GM12878 (cell line): ENCODE measurements around the gene SLC16A9. TPM values are rescaled to one million over a fixed set of nuclear protein-coding genes. Genes with fewer than 3 reads are reported as not detected.

Source experiments
- ATAC-seq: fragments of 200-7000 bp; cut with Tn5 transposase; 3 replicates; pipeline ENCODE4 v1.9.1; 2020; ENCODE audit warnings: mild to moderate bottlenecking, moderate library complexity
- BruUV-seq: library from RNA; stranded (reverse); fragments of 400-500 nt; replicated peaks from 2 replicates; lab custom pipeline; 2021; lab: Mats Ljungman, UMichigan
- CTCF ChIA-PET: fragments of 300-600 bp; sonication (Branson Sonifier 250); formaldehyde crosslinking; extraction: SDS; loops from one replicate; lab custom pipeline; 2021; ENCODE audit warnings: inconsistent platforms; lab: Yijun Ruan, JAX
- POLR2A ChIA-PET: fragments of 350-600 bp; formaldehyde crosslinking; extraction: SDS; loops from one replicate; lab custom pipeline; 2021; ENCODE audit warnings: inconsistent platforms; lab: Charles Lee
- RAD21 ChIA-PET: fragments of 300-600 bp; sonication (Branson Sonifier 250); formaldehyde crosslinking; loops from one replicate; lab custom pipeline; 2023; ENCODE audit warnings: antibody characterized with exemption; ENCODE audit not compliant: unreplicated experiment; lab: Charles Lee
- SMC1A ChIA-PET: fragments of 300-600 bp; sonication (Branson Sonifier 250); formaldehyde crosslinking; loops from one replicate; lab custom pipeline; 2023; ENCODE audit not compliant: unreplicated experiment, uncharacterized antibody; lab: Charles Lee
- DNase-seq: peaks from one replicate; pipeline ENCODE4 v3.0.0-alpha.2; 2011; ENCODE audit warnings: low read depth, low spot score
- FAIRE-seq: peaks from 3 replicates; lab custom pipeline; 2011; peaks lifted over from hg19 to GRCh38; lab: Jason Lieb, UNC
- H2AFZ ChIP-seq: 2 replicates; pipeline ENCODE4 v1.6.0; 2011; ENCODE audit warnings: low read depth, low read length, control low read depth; ENCODE audit not compliant: control insufficient read depth
- H3K27ac ChIP-seq: 2 replicates; pipeline ENCODE4 v1.5.1; 2011; ENCODE audit warnings: control low read depth; ENCODE audit not compliant: control insufficient read depth, insufficient read depth
- H3K27me3 ChIP-seq, 2 experiments: replicated peaks in 1 of 2; 2 replicates each; pipeline versions ENCODE4 v1.6.0 to v1.6.1; 2011; ENCODE audit warnings: low read length in 1 of 2; ENCODE audit not compliant: control insufficient read depth in 2 of 2, insufficient read depth in 2 of 2
- H3K36me3 ChIP-seq, 2 experiments: 2 replicates each; pipeline ENCODE4 v1.5.1; 2011; ENCODE audit warnings: low read length in 1 of 2; ENCODE audit not compliant: control insufficient read depth in 2 of 2, insufficient read depth in 2 of 2
- H3K4me1 ChIP-seq: 2 replicates; pipeline ENCODE4 v1.6.1; 2011; ENCODE audit warnings: mild to moderate bottlenecking, low read length, moderate library complexity, mixed read lengths; ENCODE audit not compliant: control insufficient read depth, insufficient read depth
- H3K4me2 ChIP-seq: 2 replicates; pipeline ENCODE4 v1.6.0; 2011; ENCODE audit warnings: control low read depth; ENCODE audit not compliant: control insufficient read depth, insufficient read depth
- H3K4me3 ChIP-seq: fragments of 200-600 bp; sonication (generic); 2 replicates; pipeline ENCODE4 v1.5.1; 2016
- H3K79me2 ChIP-seq: 2 replicates; pipeline ENCODE4 v1.6.0; 2011; ENCODE audit warnings: low read length; ENCODE audit not compliant: control insufficient read depth, insufficient read depth
- H3K9ac ChIP-seq: 2 replicates; pipeline ENCODE4 v1.8.0; 2011; ENCODE audit warnings: low read length, control low read depth, mixed read lengths; ENCODE audit not compliant: control insufficient read depth, insufficient read depth
- H3K9me3 ChIP-seq: replicated peaks from 3 replicates; pipeline ENCODE4 v1.5.1; 2011; ENCODE audit warnings: mild to moderate bottlenecking, low read length; ENCODE audit not compliant: control insufficient read depth, insufficient read depth
- H4K20me1 ChIP-seq: 2 replicates; pipeline ENCODE4 v1.6.0; 2011; ENCODE audit not compliant: control insufficient read depth, insufficient read depth
- BMI1 ChIP-seq: fragments of 450-650 bp; IDR thresholded peaks from 2 replicates; pipeline ENCODE4 v1.6.1; 2016; ENCODE audit warnings: mild to moderate bottlenecking, moderate library complexity, borderline replicate concordance
- CBX5 ChIP-seq: sonication (generic); IDR thresholded peaks from 2 replicates; pipeline ENCODE4 v1.6.1; 2016; ENCODE audit warnings: low read depth, moderate library complexity, mild to moderate bottlenecking, inconsistent platforms
- CHD2 ChIP-seq: IDR thresholded peaks from 2 replicates; pipeline ENCODE4 v1.6.1; 2011; ENCODE audit warnings: low read depth, low read length, improper control_type of control experiment, borderline replicate concordance
- FOXM1 ChIP-seq: IDR thresholded peaks from 2 replicates; pipeline ENCODE4 v1.6.1; 2012; ENCODE audit warnings: low read depth, mild to moderate bottlenecking, inconsistent platforms, low read length, moderate library complexity
- GABPA ChIP-seq: IDR thresholded peaks from 2 replicates; pipeline ENCODE4 v1.6.1; 2014; ENCODE audit warnings: antibody characterized with exemption, low read depth, mild to moderate bottlenecking, inconsistent platforms
- HDGF ChIP-seq: fragments of 450-650 bp; IDR thresholded peaks from 2 replicates; pipeline ENCODE4 v1.6.1; 2016; ENCODE audit warnings: antibody characterized with exemption
- KAT2A ChIP-seq: conservative IDR thresholded peaks from 2 replicates; pipeline ENCODE4 v1.6.1; 2011; ENCODE audit warnings: low read depth, low read length; ENCODE audit not compliant: control insufficient read depth
- NFYB ChIP-seq: IDR thresholded peaks from 2 replicates; pipeline ENCODE4 v1.6.1; 2011; ENCODE audit warnings: low read depth, mild to moderate bottlenecking, low read length, improper control_type of control experiment, moderate library complexity; ENCODE audit not compliant: insufficient read depth
- NR2F1 ChIP-seq: fragments of 450-650 bp; conservative IDR thresholded peaks from 2 replicates; pipeline ENCODE4 v1.6.1; 2017; ENCODE audit warnings: mild to moderate bottlenecking
- POLR2AphosphoS2 ChIP-seq: IDR thresholded peaks from 2 replicates; pipeline ENCODE4 v1.6.1; 2011; ENCODE audit warnings: low read depth, mild to moderate bottlenecking, low read length, improper control_type of control experiment, moderate library complexity
- STAT3 ChIP-seq: IDR thresholded peaks from 2 replicates; pipeline ENCODE4 v1.6.1; 2011; ENCODE audit warnings: low read depth, low read length, improper control_type of control experiment
- TBL1XR1 ChIP-seq: IDR thresholded peaks from 2 replicates; pipeline ENCODE4 v1.6.1; 2012; ENCODE audit warnings: low read depth, low read length, improper control_type of control experiment
- WRNIP1 ChIP-seq: IDR thresholded peaks from 2 replicates; pipeline ENCODE4 v1.6.1; 2011; ENCODE audit warnings: low read depth, low read length, improper control_type of control experiment, borderline replicate concordance
- WGBS: methylation state at CpG from one replicate; pipeline ENCODE4 v1.1.6; 2016; ENCODE audit warnings: low lambda C conversion rate; ENCODE audit not compliant: insufficient replicate concordance, insufficient coverage; ENCODE audit errors: missing lambda C conversion rate; 5-methylcytosine and 5-hydroxymethylcytosine counted together
- in situ Hi-C: fragments of 300-500 bp; cut with MboI; formaldehyde crosslinking; loops from 9 replicates; pipeline ENCODE4 v1.14.3; 2018; ENCODE audit warnings: mixed read lengths
- intact Hi-C: fragments of 100-400 bp; cut with micrococcal nuclease; formaldehyde crosslinking; loops from one replicate; pipeline ENCODE4 v1.14.2; 2022; ENCODE audit not compliant: unreplicated experiment
- polyA plus RNA-seq, 11 experiments: library from polyadenylated mRNA; depleted of rRNA in 4 of 11; unstranded in 6 of 11; stranded (reverse) in 5 of 11; fragments of >200 nt; fragmentation: Nextera tagmentation in 4 of 11; fragmentation: Illumina TruSeq in 1 of 11; extraction: Ambion mirVana in 4 of 11; extraction: Trizol in 1 of 11; gene quantifications; 1 replicate in 1 of 11; 2 replicates in 10 of 11; pipeline versions ENCODE4 v1.2.1 to v1.2.3, GENCODE V29; 2011 to 2016; ENCODE audit warnings: inconsistent platforms in 2 of 11, missing spikeins in 2 of 11, low read depth in 1 of 11
- total RNA-seq, 4 experiments: library from RNA; depleted of rRNA in 3 of 4; stranded (reverse); fragments of >200 nt in 3 of 4; fragmentation: Illumina TruSeq in 1 of 4; extraction: Trizol in 1 of 4; gene quantifications; 2 replicates each; pipeline versions ENCODE4 v1.2.1 to v1.2.3, GENCODE V29; 2013 to 2021
- TF ChIP-seq, protein P1 (sequence below): fragments of 450-650 bp; IDR thresholded peaks from 2 replicates; pipeline ENCODE4 v1.6.1; 2016; ENCODE audit warnings: mild to moderate bottlenecking
- TF ChIP-seq, protein P2 (sequence below): fragments of 150-350 bp; IDR thresholded peaks from 2 replicates; pipeline ENCODE4 v1.6.1; 2014; ENCODE audit warnings: mild to moderate bottlenecking, low read depth, low read length
- TF ChIP-seq, protein P3 (sequence below), 3 experiments: IDR thresholded peaks in 2 of 3; conservative IDR thresholded peaks in 1 of 3; 2 replicates each; pipeline ENCODE4 v1.5.1; 2011; ENCODE audit warnings: low read depth in 3 of 3, low read length in 3 of 3, mild to moderate bottlenecking in 3 of 3, control low read depth in 2 of 3, moderate library complexity in 2 of 3, inconsistent platforms in 1 of 3, mixed read lengths in 1 of 3; ENCODE audit not compliant: control insufficient read depth in 2 of 3, insufficient read depth in 1 of 3; ENCODE audit errors: extremely low read depth in 1 of 3
- TF ChIP-seq, protein P4 (sequence below): fragments of 450-650 bp; formaldehyde crosslinking; IDR thresholded peaks from 2 replicates; pipeline ENCODE4 v1.4.0; 2020; ENCODE audit warnings: mild to moderate bottlenecking, moderate library complexity

Gene SLC16A9
- total and polyA plus RNA-seq, 10 of the 15 experiments (the other 5 are each of a cell fraction or from before 2014, with no cell fraction given): 0.86 to 6.2 (median 4.3) TPM

DNA sequence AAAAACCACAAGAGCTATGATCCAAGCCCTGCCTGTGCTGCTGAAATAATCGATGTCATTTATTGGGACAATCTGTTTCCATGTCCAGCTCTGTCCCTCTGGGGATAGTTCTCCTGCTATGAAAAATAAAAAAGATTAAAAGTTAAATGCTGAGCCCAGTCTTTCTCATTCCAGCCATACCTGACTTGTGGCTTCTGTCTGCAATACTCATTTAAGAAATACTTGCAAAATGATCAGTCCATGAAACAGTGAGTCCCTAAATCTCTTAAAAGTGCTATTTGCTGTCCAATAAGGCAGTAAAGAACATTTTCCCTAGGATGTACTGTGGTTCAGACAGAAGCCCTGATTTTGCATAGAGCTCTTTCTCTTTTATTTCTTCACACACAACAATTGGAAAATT is 91.7 kb downstream of the SLC16A9 start:
- ChIA-PET CTCF (interaction anchor here (1.1 to 8.7 kb wide), 2 partner anchors 659 to 664 kb away, joined by 3 to 81 read pairs; no protein-coding TSS in a partner anchor), POLR2A (no interaction called here), SMC1A (interaction anchor here (1.1 kb wide), 1 partner anchor 837 kb away, joined by 3 read pairs; no protein-coding TSS in a partner anchor), RAD21 (no interaction called here)
- Histone ChIP-seq H3K9ac (no peak overlapping the region), H3K9me3 (no peaks in the 10 kb centered on the region), H3K4me2 (no peak overlapping the region), H3K79me2 (no peaks in the 10 kb centered on the region), H3K36me3 (no peaks in the 10 kb centered on the region), H3K4me3 (no peak overlapping the region), H2AFZ (no peak overlapping the region), H3K27ac (no peak overlapping the region), H3K4me1 (no peaks in the 10 kb centered on the region), H3K27me3 (no peaks in the 10 kb centered on the region), H4K20me1 (no peaks in the 10 kb centered on the region)
- FAIRE-seq (no peak), ATAC-seq (no peak), DNase-seq (no peak)
- WGBS: 0% methylated on average over 1 of the region's 1 CpG
- no TSS peak for BruUV-seq
- in situ Hi-C loops (loop anchor here (5.0 kb wide), 1 partner anchor 836 kb away; no protein-coding TSS in a partner anchor), intact Hi-C loops (no loop called here)
- TF ChIP-seq, protein P1, sequence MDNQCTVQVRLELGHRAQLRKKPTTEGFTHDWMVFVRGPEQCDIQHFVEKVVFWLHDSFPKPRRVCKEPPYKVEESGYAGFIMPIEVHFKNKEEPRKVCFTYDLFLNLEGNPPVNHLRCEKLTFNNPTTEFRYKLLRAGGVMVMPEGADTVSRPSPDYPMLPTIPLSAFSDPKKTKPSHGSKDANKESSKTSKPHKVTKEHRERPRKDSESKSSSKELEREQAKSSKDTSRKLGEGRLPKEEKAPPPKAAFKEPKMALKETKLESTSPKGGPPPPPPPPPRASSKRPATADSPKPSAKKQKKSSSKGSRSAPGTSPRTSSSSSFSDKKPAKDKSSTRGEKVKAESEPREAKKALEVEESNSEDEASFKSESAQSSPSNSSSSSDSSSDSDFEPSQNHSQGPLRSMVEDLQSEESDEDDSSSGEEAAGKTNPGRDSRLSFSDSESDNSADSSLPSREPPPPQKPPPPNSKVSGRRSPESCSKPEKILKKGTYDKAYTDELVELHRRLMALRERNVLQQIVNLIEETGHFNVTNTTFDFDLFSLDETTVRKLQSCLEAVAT: no peak
- TF ChIP-seq GABPA (no peak), KAT2A (no peak), POLR2AphosphoS2 (no peak), CBX5 (no peak), NR2F1 (no peak), BMI1 (no peak), WRNIP1 (no peak), HDGF (no peak), TBL1XR1 (no peak), FOXM1 (no peak), CHD2 (no peak), STAT3 (no peak), NFYB (no peak)
- TF ChIP-seq, protein P2, sequence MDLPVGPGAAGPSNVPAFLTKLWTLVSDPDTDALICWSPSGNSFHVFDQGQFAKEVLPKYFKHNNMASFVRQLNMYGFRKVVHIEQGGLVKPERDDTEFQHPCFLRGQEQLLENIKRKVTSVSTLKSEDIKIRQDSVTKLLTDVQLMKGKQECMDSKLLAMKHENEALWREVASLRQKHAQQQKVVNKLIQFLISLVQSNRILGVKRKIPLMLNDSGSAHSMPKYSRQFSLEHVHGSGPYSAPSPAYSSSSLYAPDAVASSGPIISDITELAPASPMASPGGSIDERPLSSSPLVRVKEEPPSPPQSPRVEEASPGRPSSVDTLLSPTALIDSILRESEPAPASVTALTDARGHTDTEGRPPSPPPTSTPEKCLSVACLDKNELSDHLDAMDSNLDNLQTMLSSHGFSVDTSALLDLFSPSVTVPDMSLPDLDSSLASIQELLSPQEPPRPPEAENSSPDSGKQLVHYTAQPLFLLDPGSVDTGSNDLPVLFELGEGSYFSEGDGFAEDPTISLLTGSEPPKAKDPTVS: no peak
- TF ChIP-seq, protein P3, sequence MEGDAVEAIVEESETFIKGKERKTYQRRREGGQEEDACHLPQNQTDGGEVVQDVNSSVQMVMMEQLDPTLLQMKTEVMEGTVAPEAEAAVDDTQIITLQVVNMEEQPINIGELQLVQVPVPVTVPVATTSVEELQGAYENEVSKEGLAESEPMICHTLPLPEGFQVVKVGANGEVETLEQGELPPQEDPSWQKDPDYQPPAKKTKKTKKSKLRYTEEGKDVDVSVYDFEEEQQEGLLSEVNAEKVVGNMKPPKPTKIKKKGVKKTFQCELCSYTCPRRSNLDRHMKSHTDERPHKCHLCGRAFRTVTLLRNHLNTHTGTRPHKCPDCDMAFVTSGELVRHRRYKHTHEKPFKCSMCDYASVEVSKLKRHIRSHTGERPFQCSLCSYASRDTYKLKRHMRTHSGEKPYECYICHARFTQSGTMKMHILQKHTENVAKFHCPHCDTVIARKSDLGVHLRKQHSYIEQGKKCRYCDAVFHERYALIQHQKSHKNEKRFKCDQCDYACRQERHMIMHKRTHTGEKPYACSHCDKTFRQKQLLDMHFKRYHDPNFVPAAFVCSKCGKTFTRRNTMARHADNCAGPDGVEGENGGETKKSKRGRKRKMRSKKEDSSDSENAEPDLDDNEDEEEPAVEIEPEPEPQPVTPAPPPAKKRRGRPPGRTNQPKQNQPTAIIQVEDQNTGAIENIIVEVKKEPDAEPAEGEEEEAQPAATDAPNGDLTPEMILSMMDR (IDR thresholded peaks at IDR 0.05 in 2 of 3, conservative IDR thresholded peaks at IDR 0.05 in 1 of 3; ENCODE audit: control insufficient read depth in 2 of 3, extremely low read depth in 1 of 3, insufficient read depth in 1 of 3, low read depth in 3 of 3, low read length in 3 of 3): no peak
- TF ChIP-seq, protein P4, sequence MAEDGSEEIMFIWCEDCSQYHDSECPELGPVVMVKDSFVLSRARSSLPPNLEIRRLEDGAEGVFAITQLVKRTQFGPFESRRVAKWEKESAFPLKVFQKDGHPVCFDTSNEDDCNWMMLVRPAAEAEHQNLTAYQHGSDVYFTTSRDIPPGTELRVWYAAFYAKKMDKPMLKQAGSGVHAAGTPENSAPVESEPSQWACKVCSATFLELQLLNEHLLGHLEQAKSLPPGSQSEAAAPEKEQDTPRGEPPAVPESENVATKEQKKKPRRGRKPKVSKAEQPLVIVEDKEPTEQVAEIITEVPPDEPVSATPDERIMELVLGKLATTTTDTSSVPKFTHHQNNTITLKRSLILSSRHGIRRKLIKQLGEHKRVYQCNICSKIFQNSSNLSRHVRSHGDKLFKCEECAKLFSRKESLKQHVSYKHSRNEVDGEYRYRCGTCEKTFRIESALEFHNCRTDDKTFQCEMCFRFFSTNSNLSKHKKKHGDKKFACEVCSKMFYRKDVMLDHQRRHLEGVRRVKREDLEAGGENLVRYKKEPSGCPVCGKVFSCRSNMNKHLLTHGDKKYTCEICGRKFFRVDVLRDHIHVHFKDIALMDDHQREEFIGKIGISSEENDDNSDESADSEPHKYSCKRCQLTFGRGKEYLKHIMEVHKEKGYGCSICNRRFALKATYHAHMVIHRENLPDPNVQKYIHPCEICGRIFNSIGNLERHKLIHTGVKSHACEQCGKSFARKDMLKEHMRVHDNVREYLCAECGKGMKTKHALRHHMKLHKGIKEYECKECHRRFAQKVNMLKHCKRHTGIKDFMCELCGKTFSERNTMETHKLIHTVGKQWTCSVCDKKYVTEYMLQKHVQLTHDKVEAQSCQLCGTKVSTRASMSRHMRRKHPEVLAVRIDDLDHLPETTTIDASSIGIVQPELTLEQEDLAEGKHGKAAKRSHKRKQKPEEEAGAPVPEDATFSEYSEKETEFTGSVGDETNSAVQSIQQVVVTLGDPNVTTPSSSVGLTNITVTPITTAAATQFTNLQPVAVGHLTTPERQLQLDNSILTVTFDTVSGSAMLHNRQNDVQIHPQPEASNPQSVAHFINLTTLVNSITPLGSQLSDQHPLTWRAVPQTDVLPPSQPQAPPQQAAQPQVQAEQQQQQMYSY: no peak
